MCF 10A (cell line): ENCODE measurements around the gene CCNQ. TPM values are rescaled to one million over a fixed set of nuclear protein-coding genes. Genes with fewer than 3 reads are reported as not detected.

Source experiments
- BruUV-seq: library from RNA; stranded (reverse); fragments of 400-500 nt; replicated peaks from 2 replicates; lab custom pipeline; 2021; lab: Mats Ljungman, UMichigan
- CTCF ChIA-PET: fragments of 300-600 bp; sonication (Branson Sonifier 250); formaldehyde crosslinking; extraction: SDS; loops from one replicate; lab custom pipeline; 2021; ENCODE audit warnings: antibody characterized with exemption, inconsistent platforms; lab: Yijun Ruan, JAX
- POLR2A ChIA-PET: fragments of 300-600, 350-650 bp; sonication (Branson Sonifier 250); formaldehyde crosslinking; extraction: SDS; loops from one replicate; lab custom pipeline; 2020; ENCODE audit warnings: antibody characterized with exemption, inconsistent platforms; lab: Yijun Ruan, JAX
- DNase-seq: peaks from one replicate; pipeline ENCODE4 v3.0.0-alpha.2; 2018; ENCODE audit not compliant: unreplicated experiment
- H3K27ac Mint-ChIP-seq: one replicate; pipeline ENCODE4 v1.8.0; 2022; ENCODE audit warnings: mild to moderate bottlenecking, low read depth, mixed read lengths; ENCODE audit not compliant: unreplicated experiment
- H3K27me3 Mint-ChIP-seq: one replicate; pipeline ENCODE4 v1.8.0; 2022; ENCODE audit warnings: mixed read lengths; ENCODE audit not compliant: insufficient read depth, unreplicated experiment
- H3K36me3 Mint-ChIP-seq: one replicate; pipeline ENCODE4 v1.8.0; 2022; ENCODE audit warnings: mild to moderate bottlenecking, moderate library complexity, mixed read lengths; ENCODE audit not compliant: insufficient read depth, unreplicated experiment
- H3K4me1 Mint-ChIP-seq: one replicate; pipeline ENCODE4 v1.8.0; 2022; ENCODE audit warnings: mixed read lengths; ENCODE audit not compliant: insufficient read depth, unreplicated experiment
- H3K4me3 Mint-ChIP-seq: one replicate; pipeline ENCODE4 v1.8.0; 2022; ENCODE audit warnings: mild to moderate bottlenecking, moderate library complexity, mixed read lengths; ENCODE audit not compliant: unreplicated experiment
- H3K9me3 Mint-ChIP-seq: one replicate; pipeline ENCODE4 v1.8.0; 2022; ENCODE audit warnings: mixed read lengths; ENCODE audit not compliant: unreplicated experiment
- intact Hi-C: fragments of 100-400 bp; cut with micrococcal nuclease; formaldehyde crosslinking; loops from 2 replicates; pipeline ENCODE4 v1.14.1; 2022
- total RNA-seq: library from RNA; stranded (reverse); gene quantifications from 2 replicates; pipeline ENCODE4 v1.2.3, GENCODE V29; 2022
- TF ChIP-seq, protein P1 (sequence below): fragments of 200-600 bp; IDR thresholded peaks from one replicate; pipeline ENCODE4 v1.8.0; 2022; ENCODE audit warnings: antibody characterized with exemption, mild to moderate bottlenecking; ENCODE audit not compliant: unreplicated experiment

Gene CCNQ
- total RNA-seq, 1 experiment from 2014 or later, result 21.7 TPM

DNA sequence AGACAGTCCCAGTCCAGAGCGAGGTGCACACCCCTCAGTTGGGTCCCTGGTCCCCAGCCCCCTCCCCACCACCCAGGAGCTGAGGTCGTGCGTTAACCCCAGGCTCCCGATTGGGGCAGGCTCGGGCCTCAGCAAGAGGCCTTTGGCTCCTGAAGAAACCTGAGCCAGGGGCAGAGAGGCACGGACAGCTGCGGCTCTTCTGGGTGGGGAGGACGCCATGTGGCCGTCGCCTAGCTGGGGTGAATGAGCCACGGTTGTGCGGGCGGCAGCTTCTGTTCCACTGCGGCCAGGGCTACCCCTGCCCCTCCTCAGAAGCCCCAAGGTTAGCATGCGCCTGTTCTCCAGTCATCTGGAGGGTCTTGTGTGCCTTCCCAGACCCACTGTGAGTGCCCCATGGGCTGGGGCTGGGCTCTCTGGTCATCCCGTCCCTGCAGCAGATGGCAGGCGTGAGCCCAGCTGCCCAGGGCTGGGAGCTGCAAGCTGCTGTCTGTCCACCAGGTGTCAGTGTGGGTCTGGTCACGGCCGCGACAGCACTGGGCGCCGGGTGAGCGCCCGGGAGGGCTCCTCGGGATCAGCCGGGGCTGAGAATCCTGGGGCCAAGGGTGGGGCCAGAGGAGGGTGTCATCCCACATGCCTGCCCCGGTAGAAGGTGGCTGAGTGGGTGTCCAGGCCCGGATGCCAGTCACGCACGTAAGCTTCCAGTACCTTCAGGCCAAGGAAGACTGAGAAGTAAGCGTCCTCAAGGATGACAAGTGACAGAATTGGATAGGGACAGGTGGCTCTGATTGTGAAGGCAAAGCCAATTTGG is 59.6 kb downstream of the CCNQ start:
- intact Hi-C loops, result loop anchor here (5.0 kb wide), 2 partner anchors 128 to 582 kb away; no protein-coding TSS in a partner anchor
- DNase-seq, result peak; percentile 55
- no peaks in the 10 kb centered on the region for H3K4me1 Mint-ChIP-seq
- no peak overlapping the region for H3K27ac Mint-ChIP-seq
- TF ChIP-seq, protein P1, sequence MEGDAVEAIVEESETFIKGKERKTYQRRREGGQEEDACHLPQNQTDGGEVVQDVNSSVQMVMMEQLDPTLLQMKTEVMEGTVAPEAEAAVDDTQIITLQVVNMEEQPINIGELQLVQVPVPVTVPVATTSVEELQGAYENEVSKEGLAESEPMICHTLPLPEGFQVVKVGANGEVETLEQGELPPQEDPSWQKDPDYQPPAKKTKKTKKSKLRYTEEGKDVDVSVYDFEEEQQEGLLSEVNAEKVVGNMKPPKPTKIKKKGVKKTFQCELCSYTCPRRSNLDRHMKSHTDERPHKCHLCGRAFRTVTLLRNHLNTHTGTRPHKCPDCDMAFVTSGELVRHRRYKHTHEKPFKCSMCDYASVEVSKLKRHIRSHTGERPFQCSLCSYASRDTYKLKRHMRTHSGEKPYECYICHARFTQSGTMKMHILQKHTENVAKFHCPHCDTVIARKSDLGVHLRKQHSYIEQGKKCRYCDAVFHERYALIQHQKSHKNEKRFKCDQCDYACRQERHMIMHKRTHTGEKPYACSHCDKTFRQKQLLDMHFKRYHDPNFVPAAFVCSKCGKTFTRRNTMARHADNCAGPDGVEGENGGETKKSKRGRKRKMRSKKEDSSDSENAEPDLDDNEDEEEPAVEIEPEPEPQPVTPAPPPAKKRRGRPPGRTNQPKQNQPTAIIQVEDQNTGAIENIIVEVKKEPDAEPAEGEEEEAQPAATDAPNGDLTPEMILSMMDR, result peak; percentile 74
- ChIA-PET CTCF (interaction anchor here (0.5 to 3.9 kb wide), 34 partner anchors 9 to 715 kb away, joined by 3 to 42 read pairs (median 4); no protein-coding TSS in a partner anchor), POLR2A (interaction anchor here (1.2 kb wide), 1 partner anchor 128 kb away, joined by 3 read pairs; no protein-coding TSS in a partner anchor)
- H3K9me3 Mint-ChIP-seq, result no peaks in the 10 kb centered on the region
- BruUV-seq, result no TSS peak
- H3K4me3 Mint-ChIP-seq, result no peak overlapping the region
- H3K27me3 Mint-ChIP-seq, result no peaks in the 10 kb centered on the region
- H3K36me3 Mint-ChIP-seq, result no peaks in the 10 kb centered on the region

DNA sequence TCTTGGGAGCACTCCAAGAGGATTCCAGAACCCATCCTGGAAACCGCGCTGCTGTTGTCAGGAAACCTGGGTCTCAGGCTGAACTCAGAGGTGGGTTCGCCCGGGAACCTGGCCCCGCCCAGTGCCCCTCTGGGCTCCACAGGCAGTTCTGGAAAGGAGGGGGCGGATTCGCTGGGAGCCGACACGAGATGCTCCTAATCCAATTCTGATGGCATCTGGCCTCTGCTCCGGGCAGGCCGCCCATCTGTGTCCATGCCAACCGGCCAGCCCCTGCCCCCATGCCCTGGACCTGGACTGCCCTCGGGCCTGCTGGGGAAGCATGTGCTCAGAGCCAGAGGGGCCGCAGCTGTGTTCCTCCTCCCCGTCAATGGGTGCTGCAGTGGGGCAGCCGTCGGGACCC is 60.5 kb downstream of the CCNQ start:
- TF ChIP-seq, protein P1, result no peak
- CTCF ChIA-PET, result interaction anchor here (0.6 to 3.9 kb wide), 16 partner anchors 8 to 573 kb away, joined by 3 to 42 read pairs (median 5); no protein-coding TSS in a partner anchor
- POLR2A ChIA-PET, result no interaction called here
- no peak overlapping the region for H3K4me3 Mint-ChIP-seq
- no peak overlapping the region for H3K27ac Mint-ChIP-seq
- no peak for DNase-seq
- H3K36me3 Mint-ChIP-seq, result no peaks in the 10 kb centered on the region
- intact Hi-C loops, result loop anchor here (5.0 kb wide), 2 partner anchors 129 to 581 kb away; no protein-coding TSS in a partner anchor
- no peaks in the 10 kb centered on the region for H3K9me3 Mint-ChIP-seq
- BruUV-seq, result no TSS peak
- H3K27me3 Mint-ChIP-seq, result no peaks in the 10 kb centered on the region
- H3K4me1 Mint-ChIP-seq, result no peaks in the 10 kb centered on the region

Other genes starting within 250 kb of the CCNQ start
- not detected in 2 replicates for gene PNMA6E, start 197.8 kb downstream of the CCNQ start, total RNA-seq
- not detected in 2 replicates for gene ZFP92, start 187.7 kb downstream of the CCNQ start, total RNA-seq
- gene TREX2, start 153.1 kb downstream of the CCNQ start, total RNA-seq, result 0.49 and 0.75 TPM in 2 replicates
- 13.0 and 19.4 TPM in 2 replicates for gene HAUS7, start 128.6 kb downstream of the CCNQ start, total RNA-seq
- 1.3 and 1.4 TPM in 2 replicates for gene BGN, start 104.2 kb downstream of the CCNQ start, total RNA-seq
- not detected in 2 replicates for gene ATP2B3, start 81.5 kb downstream of the CCNQ start, total RNA-seq
- not detected in 2 replicates for gene DUSP9, start 48.1 kb upstream of the CCNQ start, total RNA-seq
- not detected in 2 replicates for gene PNCK, start 74.7 kb upstream of the CCNQ start, total RNA-seq
- gene SLC6A8, start 88.8 kb upstream of the CCNQ start, total RNA-seq, result 59.9 and 66.6 TPM in 2 replicates
- gene BCAP31, start 125.2 kb upstream of the CCNQ start, total RNA-seq, result 197 and 203 TPM in 2 replicates
- gene ABCD1, start 125.7 kb upstream of the CCNQ start, total RNA-seq, result 3.5 and 4.1 TPM in 2 replicates
- 7.2 and 13.5 TPM in 2 replicates for gene PLXNB3, start 165.1 kb upstream of the CCNQ start, total RNA-seq
- gene SRPK3, start 181.9 kb upstream of the CCNQ start, total RNA-seq, result not detected in 2 replicates
- 56.5 and 65.4 TPM in 2 replicates for gene IDH3G, start 195.2 kb upstream of the CCNQ start, total RNA-seq
- gene SSR4, start 195.5 kb upstream of the CCNQ start, total RNA-seq, result 328 and 371 TPM in 2 replicates
- gene PDZD4, start 231.4 kb upstream of the CCNQ start, total RNA-seq, result 0.29 TPM in 1 of 2 replicates, not detected in the other